ENCODE data around the gene MYNN.

- TF ChIP-seq, protein P1, sequence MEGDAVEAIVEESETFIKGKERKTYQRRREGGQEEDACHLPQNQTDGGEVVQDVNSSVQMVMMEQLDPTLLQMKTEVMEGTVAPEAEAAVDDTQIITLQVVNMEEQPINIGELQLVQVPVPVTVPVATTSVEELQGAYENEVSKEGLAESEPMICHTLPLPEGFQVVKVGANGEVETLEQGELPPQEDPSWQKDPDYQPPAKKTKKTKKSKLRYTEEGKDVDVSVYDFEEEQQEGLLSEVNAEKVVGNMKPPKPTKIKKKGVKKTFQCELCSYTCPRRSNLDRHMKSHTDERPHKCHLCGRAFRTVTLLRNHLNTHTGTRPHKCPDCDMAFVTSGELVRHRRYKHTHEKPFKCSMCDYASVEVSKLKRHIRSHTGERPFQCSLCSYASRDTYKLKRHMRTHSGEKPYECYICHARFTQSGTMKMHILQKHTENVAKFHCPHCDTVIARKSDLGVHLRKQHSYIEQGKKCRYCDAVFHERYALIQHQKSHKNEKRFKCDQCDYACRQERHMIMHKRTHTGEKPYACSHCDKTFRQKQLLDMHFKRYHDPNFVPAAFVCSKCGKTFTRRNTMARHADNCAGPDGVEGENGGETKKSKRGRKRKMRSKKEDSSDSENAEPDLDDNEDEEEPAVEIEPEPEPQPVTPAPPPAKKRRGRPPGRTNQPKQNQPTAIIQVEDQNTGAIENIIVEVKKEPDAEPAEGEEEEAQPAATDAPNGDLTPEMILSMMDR (IDR thresholded peaks at IDR 0.05; ENCODE audit: low read depth, low read length) = no peak
- TF ChIP-seq EZH2phosphoT487 (IDR thresholded peaks at IDR 0.05; ENCODE audit: low read depth) = no peak
Measured at GRCh38 chr3:169777822-169778221, 4.6 kb downstream of the MYNN start.

Measured in OCI-LY3 (cell line).